ENCODE data around the gene HDX. TPM values are rescaled to one million over a fixed set of nuclear protein-coding genes. Genes with fewer than 3 reads are reported as not detected.

Gene HDX
- polyA plus RNA-seq, 3 donors: 2.1 to 3.9 (median 2.8) TPM

- Histone ChIP-seq H3K36me3 (replicated peaks in 1 of 2; ENCODE audit: control insufficient read depth in 1 of 2, insufficient read depth in 2 of 2, low read length in 2 of 2) (no peaks in the 10 kb centered on the region), H3K9me3 (replicated peaks in 1 of 2; ENCODE audit: control insufficient read depth in 1 of 2, insufficient read depth in 1 of 2, low read length in 2 of 2) (peaks cover 5 to 8% of the 10 kb centered on the region in 2 donors), H4K20me1 (ENCODE audit: insufficient read depth, low read length) (no peaks in the 10 kb centered on the region), H2AFZ (ENCODE audit: insufficient read depth, low read depth, low read length, poor library complexity, severe bottlenecking) (no peak overlapping the region), H3K79me2 (ENCODE audit: insufficient read depth, low read length) (no peaks in the 10 kb centered on the region), H3K4me2 (replicated peaks; ENCODE audit: extremely low read depth, low read length, poor library complexity, severe bottlenecking) (no peak overlapping the region), H3K4me3 (replicated peaks in 1 of 3; ENCODE audit: low read depth in 2 of 3, low read length in 3 of 3) (no peak overlapping the region), H3K27ac (ENCODE audit: low read depth in 1 of 2, low read length in 2 of 2) (no peak overlapping the region), H3K9ac (ENCODE audit: insufficient read depth, low read length, poor library complexity, severe bottlenecking) (no peak overlapping the region), H3K4me1 (ENCODE audit: control insufficient read depth in 1 of 2, insufficient read depth in 2 of 2, low read length in 2 of 2) (peaks cover 8 to 9% of the 10 kb centered on the region in 2 donors), H3K27me3 (ENCODE audit: control insufficient read depth in 2 of 2, insufficient read depth in 2 of 2, low read length in 2 of 2) (no peaks in the 10 kb centered on the region)
- Mint-ChIP-seq H3K27ac (no peak overlapping the region), H3K27me3 (ENCODE audit: low read depth in 3 of 3) (no peaks in the 10 kb centered on the region), H3K36me3 (peaks cover 0 to 7% of the 10 kb centered on the region in 2 donors), H3K4me3 (no peak overlapping the region), H3K4me1 (peaks cover 11% of the 10 kb centered on the region), H3K9me3 (peaks cover 6 to 14% (median 12%) of the 10 kb centered on the region in 7 donors)
- TF ChIP-seq, protein P1, sequence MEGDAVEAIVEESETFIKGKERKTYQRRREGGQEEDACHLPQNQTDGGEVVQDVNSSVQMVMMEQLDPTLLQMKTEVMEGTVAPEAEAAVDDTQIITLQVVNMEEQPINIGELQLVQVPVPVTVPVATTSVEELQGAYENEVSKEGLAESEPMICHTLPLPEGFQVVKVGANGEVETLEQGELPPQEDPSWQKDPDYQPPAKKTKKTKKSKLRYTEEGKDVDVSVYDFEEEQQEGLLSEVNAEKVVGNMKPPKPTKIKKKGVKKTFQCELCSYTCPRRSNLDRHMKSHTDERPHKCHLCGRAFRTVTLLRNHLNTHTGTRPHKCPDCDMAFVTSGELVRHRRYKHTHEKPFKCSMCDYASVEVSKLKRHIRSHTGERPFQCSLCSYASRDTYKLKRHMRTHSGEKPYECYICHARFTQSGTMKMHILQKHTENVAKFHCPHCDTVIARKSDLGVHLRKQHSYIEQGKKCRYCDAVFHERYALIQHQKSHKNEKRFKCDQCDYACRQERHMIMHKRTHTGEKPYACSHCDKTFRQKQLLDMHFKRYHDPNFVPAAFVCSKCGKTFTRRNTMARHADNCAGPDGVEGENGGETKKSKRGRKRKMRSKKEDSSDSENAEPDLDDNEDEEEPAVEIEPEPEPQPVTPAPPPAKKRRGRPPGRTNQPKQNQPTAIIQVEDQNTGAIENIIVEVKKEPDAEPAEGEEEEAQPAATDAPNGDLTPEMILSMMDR (IDR thresholded peaks at IDR 0.05): no peak
- DNase-seq: peak in 1 of 3 donors; percentile 3
- intact Hi-C loops (cut with micrococcal nuclease): no loop called here
Measured at GRCh38 chrX:84488426-84488825, 13.8 kb downstream of the HDX start.

- H3K36me3 Mint-ChIP-seq: peaks cover 3 to 7% of the 10 kb centered on the region in 2 donors
- peak overlapping the region; percentile 24 to 65 for H3K4me3 Mint-ChIP-seq
- peak; percentile 20 to 34 (median 31) for DNase-seq
- peaks cover 8 to 9% of the 10 kb centered on the region in 2 donors for H3K4me1 ChIP-seq (ENCODE audit: control insufficient read depth in 1 of 2, insufficient read depth in 2 of 2, low read length in 2 of 2)
- peak overlapping the region in 1 of 3 experiments; percentile 28 for H3K4me3 ChIP-seq (replicated peaks in 1 of 3; ENCODE audit: low read depth in 2 of 3, low read length in 3 of 3)
- H3K27me3 Mint-ChIP-seq (ENCODE audit: low read depth in 3 of 3): no peaks in the 10 kb centered on the region
- H3K9me3 Mint-ChIP-seq: peaks cover 6 to 19% (median 16%) of the 10 kb centered on the region in 7 donors
- H3K79me2 ChIP-seq (ENCODE audit: insufficient read depth, low read length): no peaks in the 10 kb centered on the region
- H3K27me3 ChIP-seq (ENCODE audit: control insufficient read depth in 2 of 2, insufficient read depth in 2 of 2, low read length in 2 of 2): no peaks in the 10 kb centered on the region
- H3K9me3 ChIP-seq (replicated peaks in 1 of 2; ENCODE audit: control insufficient read depth in 1 of 2, insufficient read depth in 1 of 2, low read length in 2 of 2): peaks cover 12 to 15% of the 10 kb centered on the region in 2 donors
- H3K36me3 ChIP-seq (replicated peaks in 1 of 2; ENCODE audit: control insufficient read depth in 1 of 2, insufficient read depth in 2 of 2, low read length in 2 of 2): no peaks in the 10 kb centered on the region
- no peak overlapping the region for H3K9ac ChIP-seq (ENCODE audit: insufficient read depth, low read length, poor library complexity, severe bottlenecking)
- H3K4me1 Mint-ChIP-seq: peaks cover 11% of the 10 kb centered on the region
- peak overlapping the region; percentile 35 for H3K4me2 ChIP-seq (replicated peaks; ENCODE audit: extremely low read depth, low read length, poor library complexity, severe bottlenecking)
- peak overlapping the region in 1 of 2 donors; percentile 59 for H3K27ac ChIP-seq (ENCODE audit: low read depth in 1 of 2, low read length in 2 of 2)
- peak overlapping the region; percentile 51 for H2AFZ ChIP-seq (ENCODE audit: insufficient read depth, low read depth, low read length, poor library complexity, severe bottlenecking)
- H4K20me1 ChIP-seq (ENCODE audit: insufficient read depth, low read length): no peaks in the 10 kb centered on the region
- TF ChIP-seq, protein P1 (IDR thresholded peaks at IDR 0.05): no peak
- H3K27ac Mint-ChIP-seq: peak overlapping the region in 5 of 7 donors; percentile 10 to 86 (median 37)
- no CpG with 5 or more reads among the region's 3 CpGs for WGBS (ENCODE audit: insufficient coverage)
- intact Hi-C loops (cut with micrococcal nuclease): no loop called here
Measured at GRCh38 chrX:84487365-84488353, 14.6 kb downstream of the HDX start.

All from CD14-positive monocyte (primary cell).